ENCODE data around the gene HOXB13. TPM values are rescaled to one million over a fixed set of nuclear protein-coding genes. Genes with fewer than 3 reads are reported as not detected.
A peak's percentile ranks its signal among the peaks of the same experiment; 100 is the strongest.

HOXB13 gene
- total RNA-seq, 4 donors from 2014 or later = not detected

DNA sequence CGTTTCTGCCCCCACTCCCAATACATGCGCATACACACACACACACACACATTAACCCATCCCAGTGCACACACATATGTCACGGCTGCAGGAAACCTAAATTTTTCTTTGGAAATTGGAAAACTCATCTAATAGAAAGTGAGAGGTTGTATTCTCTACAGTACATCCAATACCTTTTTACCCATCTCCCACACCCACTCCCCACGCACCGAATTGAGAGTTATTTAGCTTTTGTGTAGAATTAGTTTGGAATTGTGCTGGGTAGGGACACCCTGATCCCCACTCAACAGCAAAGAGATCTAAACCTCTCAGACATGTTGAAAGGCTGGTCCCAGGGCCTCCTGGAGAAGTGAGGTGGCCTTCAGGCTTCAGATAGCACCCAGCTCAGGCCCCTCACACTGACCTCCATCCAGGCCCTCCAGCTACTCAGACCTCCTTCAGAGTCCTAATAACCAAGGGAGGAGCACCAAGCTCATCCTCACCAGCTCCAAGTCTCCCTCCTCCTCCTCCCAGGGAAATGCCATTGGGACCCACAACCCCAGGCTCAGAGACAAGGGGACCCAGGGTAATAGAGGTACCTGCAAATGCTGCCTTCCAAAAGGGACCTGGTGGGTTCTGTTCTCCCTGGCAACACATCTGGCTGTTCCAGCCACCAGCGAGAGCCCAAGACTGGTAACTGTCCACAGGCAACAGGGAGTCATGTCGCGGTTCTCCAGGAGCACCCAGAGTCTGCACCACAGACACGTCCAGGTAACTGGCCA, 955 bp downstream of the HOXB13 start:
- WGBS = 37% methylated on average over 6 of the region's 9 CpGs
- Histone ChIP-seq H3K27me3 (peaks cover under 1 to 100% (median 96%) of the 10 kb centered on the region in 4 donors), H3K4me1 (peaks cover 23 to 57% (median 43%) of the 10 kb centered on the region in 4 donors), H3K9me3 (no peaks in the 10 kb centered on the region), H3K27ac (replicated peaks in 1 of 4) (no peak overlapping the region), H3K36me3 (no peaks in the 10 kb centered on the region), H3K4me3 (no peak overlapping the region)
- TF ChIP-seq EP300 (IDR thresholded peaks at IDR 0.05) (no peak), POLR2AphosphoS5 (IDR thresholded peaks at IDR 0.05) (no peak), POLR2A (IDR thresholded peaks at IDR 0.05; ENCODE audit: low read depth) (no peak), CTCF (IDR thresholded peaks at IDR 0.05) (no peak)
- DNase-seq (ENCODE audit: extremely low spot score) = no peak
- intact Hi-C loops (cut with DNase I) = loop anchor here (5.0 kb wide), 1 partner anchor 150 kb away; no protein-coding TSS in a partner anchor

- peaks cover 7 to 100% (median 96%) of the 10 kb centered on the region in 4 donors for H3K27me3 ChIP-seq
- WGBS = 10% methylated on average over 19 of the region's 20 CpGs
- no peak for TF ChIP-seq EP300 (IDR thresholded peaks at IDR 0.05)
- no peak for TF ChIP-seq POLR2A (IDR thresholded peaks at IDR 0.05; ENCODE audit: low read depth)
- no peak for TF ChIP-seq POLR2AphosphoS5 (IDR thresholded peaks at IDR 0.05)
- no peak for TF ChIP-seq CTCF (IDR thresholded peaks at IDR 0.05)
- H3K4me3 ChIP-seq = no peak overlapping the region
- intact Hi-C loops (cut with DNase I) = loop anchor here (5.0 kb wide), 1 partner anchor 150 kb away; no protein-coding TSS in a partner anchor
- peaks cover 23 to 59% (median 43%) of the 10 kb centered on the region in 4 donors for H3K4me1 ChIP-seq
- no peaks in the 10 kb centered on the region for H3K9me3 ChIP-seq
- no peak overlapping the region for H3K27ac ChIP-seq (replicated peaks in 1 of 4)
- no peak for DNase-seq (ENCODE audit: extremely low spot score)
- H3K36me3 ChIP-seq = no peaks in the 10 kb centered on the region
Observed at GRCh38 chr17:48726916-48727286, 1.6 kb downstream of the HOXB13 start.

GRCh38 chr17:48726114-48726915, 2.2 kb downstream of the HOXB13 start:
- no peak for TF ChIP-seq POLR2AphosphoS5 (IDR thresholded peaks at IDR 0.05)
- Histone ChIP-seq H3K27ac (replicated peaks in 1 of 4) (no peak overlapping the region), H3K9me3 (no peaks in the 10 kb centered on the region), H3K4me1 (peaks cover 23 to 59% (median 43%) of the 10 kb centered on the region in 4 donors), H3K36me3 (no peaks in the 10 kb centered on the region), H3K4me3 (no peak overlapping the region), H3K27me3 (peaks cover 8 to 100% (median 97%) of the 10 kb centered on the region in 4 donors)
- intact Hi-C loops (cut with DNase I) = loop anchor here (5.0 kb wide), 1 partner anchor 151 kb away; no protein-coding TSS in a partner anchor
- WGBS = 14% methylated on average over 14 of the region's 20 CpGs
- no peak for DNase-seq (ENCODE audit: extremely low spot score)

DNA sequence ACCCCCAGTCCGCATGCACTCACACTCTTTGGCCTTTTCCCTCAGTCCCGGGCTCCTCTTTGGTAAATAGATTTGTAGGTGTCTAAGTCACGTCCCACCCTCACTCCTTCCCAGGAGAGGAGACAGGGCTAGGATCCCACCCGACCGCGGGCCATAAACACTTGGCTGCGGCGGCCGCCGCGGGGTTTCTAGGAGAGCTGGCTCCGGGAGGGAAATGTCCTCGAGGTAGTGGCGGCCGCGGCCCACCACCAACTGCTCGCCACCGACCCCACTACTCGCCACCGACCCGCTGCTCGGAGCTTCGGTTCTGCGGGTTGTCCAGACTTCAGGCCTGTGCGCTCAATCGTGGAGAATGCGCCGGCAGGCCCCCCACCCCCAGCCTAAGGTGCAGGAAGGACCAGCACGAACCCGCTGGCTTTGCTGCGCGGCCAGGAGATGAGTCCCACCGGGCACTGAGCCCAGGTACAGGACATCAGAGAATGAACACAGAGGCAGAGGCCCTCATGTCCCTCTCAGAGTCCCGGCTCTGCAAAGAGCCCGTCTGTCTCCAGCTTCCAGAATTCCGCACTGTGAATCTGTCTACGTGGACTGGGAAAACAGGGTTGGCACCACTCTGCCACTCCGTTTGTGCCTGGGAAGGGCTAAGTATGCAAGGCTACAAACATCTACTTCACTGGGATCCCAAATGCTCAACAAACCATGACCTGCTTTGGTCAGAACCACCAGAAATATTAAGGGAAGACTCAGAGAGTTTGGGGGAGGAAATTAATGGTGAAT, 3.1 kb downstream of the HOXB13 start:
- WGBS = 10% methylated on average over 16 of the region's 38 CpGs
- H3K4me3 ChIP-seq = peak overlapping the region in 2 of 4 donors; percentile 16 to 28
- TF ChIP-seq CTCF (IDR thresholded peaks at IDR 0.05) (no peak), EP300 (IDR thresholded peaks at IDR 0.05) (no peak), POLR2A (IDR thresholded peaks at IDR 0.05; ENCODE audit: low read depth) (no peak), POLR2AphosphoS5 (IDR thresholded peaks at IDR 0.05) (no peak)
- peaks cover 8 to 100% (median 99%) of the 10 kb centered on the region in 4 donors for H3K27me3 ChIP-seq
- H3K36me3 ChIP-seq = no peaks in the 10 kb centered on the region
- H3K9me3 ChIP-seq = no peaks in the 10 kb centered on the region
- DNase-seq (ENCODE audit: extremely low spot score) = no peak
- H3K27ac ChIP-seq (replicated peaks in 1 of 4) = no peak overlapping the region
- intact Hi-C loops (cut with DNase I) = loop anchor here (5.0 kb wide), 1 partner anchor 152 kb away; no protein-coding TSS in a partner anchor
- H3K4me1 ChIP-seq = peaks cover 23 to 59% (median 43%) of the 10 kb centered on the region in 4 donors

All from esophagus muscularis mucosa (tissue), 4 donors.